Nasal cavity respiratory epithelium epithelial cell of viscerocranial mucosa (primary cell): Measurements from ENCODE around the gene ZNF689. TPM values are rescaled to one million over a fixed set of nuclear protein-coding genes. Genes with fewer than 3 reads are reported as not detected.

Source experiments
- total RNA-seq: library from RNA; depleted of rRNA; stranded (reverse); fragments of >200 nt; gene quantifications from 2 replicates; pipeline ENCODE4 v1.2.3, GENCODE V29; 2014

Gene ZNF689
- 3.1 and 4.7 TPM in 2 replicates for total RNA-seq

GRCh38 chr16:30609926-30610839, at the start of gene ZNF689:
TSS of gene ZNF689 (minus strand) at chr16:30610389. CDS start at chr16:30610041, 348 bp downstream.

GRCh38 chr16:30657866-30658730, 47.9 kb upstream of the ZNF689 start, which contains the start of gene FBRS:
TSS of gene FBRS (plus strand) at chr16:30658431. CDS start at chr16:30659519, 1,088 bp downstream.

GRCh38 chr16:30650369-30651123, 40.4 kb upstream of the ZNF689 start, which contains the start of gene PRR14:
TSS of gene PRR14 (plus strand) at chr16:30650960. CDS start at chr16:30651646, 686 bp downstream.

GRCh38 chr16:30585400-30586191, 24.6 kb downstream of the ZNF689 start, which contains the start of gene ZNF785:
TSS of gene ZNF785 (minus strand) at chr16:30585697. CDS start at chr16:30585611, 86 bp downstream.

GRCh38 chr16:30571445-30572322, 38.5 kb downstream of the ZNF689 start, which contains the start of gene ZNF688:
TSS of gene ZNF688 (minus strand) at chr16:30571714. CDS start at chr16:30571629, 85 bp downstream.

GRCh38 chr16:30557957-30558788, 52.0 kb downstream of the ZNF689 start, which contains the start of gene ZNF764:
TSS of gene ZNF764 (minus strand) at chr16:30558374. CDS start at chr16:30558182, 192 bp downstream.

Other genes with a start within 250 kb of the ZNF689 start
- 21.5 and 35.7 TPM in 2 replicates for gene TBC1D10B, start 239.9 kb downstream of the ZNF689 start, total RNA-seq
- not detected in 2 replicates for gene MYL11, start 235.6 kb downstream of the ZNF689 start, total RNA-seq
- gene SEPTIN1, start 227.8 kb downstream of the ZNF689 start, total RNA-seq = 0.07 TPM in 1 of 2 replicates, not detected in the other
- 9.0 and 13.0 TPM in 2 replicates for gene ZNF48, start 215.0 kb downstream of the ZNF689 start, total RNA-seq
- 6.0 and 8.2 TPM in 2 replicates for gene ZNF771, start 202.8 kb downstream of the ZNF689 start, total RNA-seq
- 15.5 and 25.6 TPM in 2 replicates for gene DCTPP1, start 180.4 kb downstream of the ZNF689 start, total RNA-seq
- 34.7 and 43.4 TPM in 2 replicates for gene SEPHS2, start 164.5 kb downstream of the ZNF689 start, total RNA-seq
- gene ITGAL, start 137.6 kb downstream of the ZNF689 start, total RNA-seq = under 0.01 TPM in 1 of 2 replicates, not detected in the other
- 31.5 and 34.2 TPM in 2 replicates for gene ZNF768, start 83.8 kb downstream of the ZNF689 start, total RNA-seq
- 5.7 and 6.8 TPM in 2 replicates for gene ZNF747, start 75.5 kb downstream of the ZNF689 start, total RNA-seq
- 3.4 and 4.3 TPM in 2 replicates for gene ZNF764, start 52.0 kb downstream of the ZNF689 start, total RNA-seq
- 4.8 and 5.5 TPM in 2 replicates for gene ZNF688, start 38.7 kb downstream of the ZNF689 start, total RNA-seq
- 4.1 and 8.2 TPM in 2 replicates for gene ZNF785, start 24.7 kb downstream of the ZNF689 start, total RNA-seq
- gene PRR14, start 40.6 kb upstream of the ZNF689 start, total RNA-seq = 7.9 and 10.5 TPM in 2 replicates
- gene FBRS, start 48.0 kb upstream of the ZNF689 start, total RNA-seq = 14.7 and 20.6 TPM in 2 replicates
- 15.4 and 49.9 TPM in 2 replicates for gene SRCAP, start 88.8 kb upstream of the ZNF689 start, total RNA-seq
- 12.0 and 15.7 TPM in 2 replicates for gene PHKG2, start 138.0 kb upstream of the ZNF689 start, total RNA-seq
- 0.28 and 0.68 TPM in 2 replicates for gene CFAP119, start 151.7 kb upstream of the ZNF689 start, total RNA-seq
- gene RNF40, start 151.9 kb upstream of the ZNF689 start, total RNA-seq = 51.6 and 73.9 TPM in 2 replicates
- gene ZNF629, start 176.8 kb upstream of the ZNF689 start, total RNA-seq = 6.2 and 12.6 TPM in 2 replicates